Umbilical cord (tissue), 2 donors: ENCODE measurements around the gene ALAD. TPM values are rescaled to one million over a fixed set of nuclear protein-coding genes. Genes with fewer than 3 reads are reported as not detected.
A peak's percentile ranks its signal among the peaks of the same experiment; 100 is the strongest.

Experiments used
- DNase-seq: peaks from one replicate; pipeline ENCODE4 v3.0.0-alpha.2; 2015; ENCODE audit warnings: low spot score
- total RNA-seq: library from RNA; depleted of rRNA; stranded (reverse); fragments of >200 nt; gene quantifications from one replicate; pipeline ENCODE4 v1.2.3, GENCODE V29; 2014; ENCODE audit warnings: low replicate concordance; ENCODE audit not compliant: insufficient read depth

ALAD gene
- total RNA-seq, 1 donor from 2014 or later, result 28.6 TPM

DNA sequence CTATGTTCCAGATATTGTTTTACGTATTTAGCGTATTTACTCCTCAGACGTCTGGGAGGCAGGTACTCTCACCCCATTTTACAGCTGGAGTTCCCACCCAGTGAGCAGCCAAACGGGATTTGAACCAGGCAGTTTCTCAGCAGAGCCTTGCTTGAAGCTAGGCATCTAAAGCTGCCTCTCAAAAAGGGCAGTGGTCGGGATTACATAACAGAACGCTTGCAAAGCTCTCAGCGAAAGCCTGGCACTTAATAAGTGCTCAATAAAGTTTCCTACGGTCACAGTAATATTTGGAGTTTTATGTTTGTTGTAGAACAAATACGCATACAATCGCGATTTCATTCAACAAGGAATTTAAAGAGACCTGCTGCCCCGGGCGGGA lies 52.0 kb downstream of the ALAD start:
- no peak for DNase-seq

DNA sequence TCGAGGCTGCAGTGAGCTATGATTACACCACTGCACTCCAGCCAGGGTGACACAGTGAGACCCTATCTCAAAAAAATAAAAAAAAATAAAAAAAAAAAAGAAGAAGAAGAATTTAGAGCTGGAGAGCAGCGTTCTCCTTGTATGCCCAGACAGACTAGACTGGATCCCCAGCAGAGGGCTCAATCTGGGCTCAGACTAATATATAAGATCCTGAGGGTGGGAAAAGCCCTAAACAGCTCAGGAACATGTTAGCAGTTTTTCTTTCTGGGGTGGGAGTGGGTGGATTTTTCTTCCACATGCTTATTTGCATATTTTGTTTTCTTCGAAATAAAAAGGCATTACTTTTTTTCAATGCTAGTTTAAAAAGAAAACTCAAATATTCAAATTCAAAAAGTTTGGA lies 52.6 kb downstream of the ALAD start:
- DNase-seq, result no peak

GRCh38 chr9:113345671-113346070 lies 55.4 kb downstream of the ALAD start:
- DNase-seq, result no peak

- no peak for DNase-seq
Measured at GRCh38 chr9:113345190-113345589, 55.9 kb downstream of the ALAD start.

- peak; percentile 97 for DNase-seq
Measured at GRCh38 chr9:113343732-113344231, 57.3 kb downstream of the ALAD start.

DNA sequence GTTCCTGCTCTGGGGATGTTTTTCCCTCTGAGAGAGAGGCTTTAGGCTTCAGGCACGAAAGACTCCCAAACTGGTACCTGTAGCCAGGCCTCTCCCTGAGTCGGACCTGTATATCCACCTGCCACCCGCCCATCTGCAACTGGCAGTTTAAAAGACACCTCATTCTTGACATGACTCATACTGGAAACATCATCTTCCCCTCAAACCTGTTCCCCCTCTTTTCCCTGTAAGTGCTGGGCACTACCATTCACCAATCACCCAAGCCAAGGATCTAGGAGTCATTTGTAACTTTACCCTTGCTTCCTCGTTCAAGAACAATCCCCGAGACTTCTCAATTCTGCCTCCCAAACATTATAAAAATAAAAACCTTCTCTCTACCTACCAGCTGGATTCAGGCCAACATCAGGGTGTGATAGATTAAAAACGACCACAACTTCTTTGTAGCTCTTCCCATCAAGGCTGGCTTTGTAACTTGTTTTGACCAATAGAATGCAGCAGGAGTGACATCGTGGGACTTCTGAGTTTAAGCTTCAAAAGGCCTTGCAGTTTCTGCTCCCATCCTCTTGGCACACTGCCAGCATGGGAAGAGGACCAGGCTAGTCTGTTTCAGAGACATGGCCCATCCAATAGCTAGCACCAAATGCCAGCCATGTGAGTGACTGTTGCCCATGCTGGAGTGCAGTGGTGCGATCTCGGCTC lies 59.2 kb downstream of the ALAD start:
- DNase-seq, result peak; percentile 42

- peak; percentile 92 for DNase-seq
Measured at GRCh38 chr9:113340011-113340699, 60.9 kb downstream of the ALAD start, which contains the start of gene WDR31. WDR31 (minus strand) TSS chr9:113340275; CDS start chr9:113332022, 8,253 bp downstream.

- no peak for DNase-seq
Measured at GRCh38 chr9:113337714-113338113, 63.4 kb downstream of the ALAD start.

Other genes with a start within 250 kb of the ALAD start
- gene FKBP15, start 180.0 kb downstream of the ALAD start, total RNA-seq, result 17.8 TPM
- 11.8 TPM for gene SLC31A1, start 179.7 kb downstream of the ALAD start, total RNA-seq
- gene CDC26, start 125.7 kb downstream of the ALAD start, total RNA-seq, result 35.2 TPM
- gene PRPF4, start 125.6 kb downstream of the ALAD start, total RNA-seq, result 26.0 TPM
- gene RNF183, start 97.9 kb downstream of the ALAD start, total RNA-seq, result 3.4 TPM
- gene WDR31, start 61.0 kb downstream of the ALAD start, total RNA-seq, result 3.1 TPM
- 2.6 TPM for gene BSPRY, start 51.7 kb downstream of the ALAD start, total RNA-seq
- gene HDHD3, start 24.3 kb downstream of the ALAD start, total RNA-seq, result 12.5 TPM
- 42.4 TPM for gene POLE3, start 9.4 kb upstream of the ALAD start, total RNA-seq
- 1.4 TPM for gene C9orf43, start 9.5 kb upstream of the ALAD start, total RNA-seq
- gene RGS3, start 62.4 kb upstream of the ALAD start, total RNA-seq, result 42.1 TPM